CD4-positive, alpha-beta T cell (primary cell): ENCODE data around the gene GLMN. TPM values are rescaled to one million over a fixed set of nuclear protein-coding genes. Genes with fewer than 3 reads are reported as not detected.
A peak's percentile ranks its signal among the peaks of the same experiment; 100 is the strongest.

Experiments
- ATAC-seq: fragments of 200-7000 bp; cut with Tn5 transposase; one replicate; pipeline ENCODE4 v1.10.0; 2022; ENCODE audit warnings: mild to moderate bottlenecking; ENCODE audit not compliant: poor library complexity
- CTCF ChIA-PET: fragments of 350-600 bp; sonication (Branson Sonifier 250); formaldehyde crosslinking; loops from one replicate; lab custom pipeline; 2021; ENCODE audit warnings: antibody characterized with exemption, inconsistent platforms; lab: Charles Lee
- POLR2A ChIA-PET: fragments of 350-600 bp; sonication (Branson Sonifier 250); formaldehyde crosslinking; loops from one replicate; lab custom pipeline; 2021; ENCODE audit warnings: antibody characterized with exemption, inconsistent platforms; lab: Charles Lee
- DNase-seq, 14 experiments: peaks; one replicate each; pipeline ENCODE4 v3.0.0-alpha.2; 2013 to 2020; ENCODE audit warnings: mixed read lengths in 2 of 14
- H3K27ac ChIP-seq, 2 donors: one replicate each; pipeline versions ENCODE4 v1.5.1 to v1.7.0; 2013; ENCODE audit warnings: low read length in 2 of 2, low read depth in 1 of 2, mild to moderate bottlenecking in 1 of 2
- H3K27me3 ChIP-seq, 2 experiments: 1 replicate in 1 of 2; 2 replicates in 1 of 2; pipeline versions ENCODE4 v1.6.1 to v1.7.0; 2013; ENCODE audit warnings: low read length in 2 of 2, control low read depth in 1 of 2, mild to moderate bottlenecking in 1 of 2, moderate library complexity in 1 of 2; ENCODE audit not compliant: insufficient read depth in 2 of 2, control insufficient read depth in 1 of 2
- H3K36me3 ChIP-seq: one replicate; pipeline ENCODE4 v1.6.1; 2013; ENCODE audit warnings: low read length, control low read depth; ENCODE audit not compliant: insufficient read depth
- H3K4me1 ChIP-seq: one replicate; pipeline ENCODE4 v1.6.1; 2013; ENCODE audit warnings: low read length, control low read depth; ENCODE audit not compliant: insufficient read depth
- H3K4me3 ChIP-seq: one replicate; pipeline ENCODE4 v1.5.1; 2013; ENCODE audit warnings: mild to moderate bottlenecking, low read length, moderate library complexity
- H3K9me3 ChIP-seq, 2 experiments: 1 replicate in 1 of 2; 2 replicates in 1 of 2; pipeline versions ENCODE4 v1.6.1 to v1.7.0; 2013; ENCODE audit warnings: low read length in 2 of 2, mild to moderate bottlenecking in 2 of 2, control low read depth in 1 of 2, moderate library complexity in 1 of 2; ENCODE audit not compliant: control insufficient read depth in 1 of 2, insufficient read depth in 1 of 2
- H3K27ac Mint-ChIP-seq: one replicate; pipeline ENCODE4 v1.8.0; 2020; ENCODE audit warnings: mixed read lengths
- H3K27me3 Mint-ChIP-seq: one replicate; pipeline ENCODE4 v1.8.0; 2021; ENCODE audit warnings: mixed read lengths
- H3K36me3 Mint-ChIP-seq: one replicate; pipeline ENCODE4 v1.8.0; 2021; ENCODE audit warnings: low read depth, mixed read lengths
- H3K4me1 Mint-ChIP-seq: one replicate; pipeline ENCODE4 v1.8.0; 2021; ENCODE audit warnings: low read depth, mixed read lengths
- H3K4me3 Mint-ChIP-seq: one replicate; pipeline ENCODE4 v1.8.0; 2020; ENCODE audit warnings: mild to moderate bottlenecking, mixed read lengths
- H3K9me3 Mint-ChIP-seq: one replicate; pipeline ENCODE4 v1.8.0; 2020; ENCODE audit warnings: mixed read lengths
- intact Hi-C, 2 experiments: fragments of 100-400 bp; cut with DNase I in 1 of 2; cut with micrococcal nuclease in 1 of 2; formaldehyde crosslinking; loops; one replicate each; pipeline versions ENCODE4 v1.15.1 to v1.9.0; 2023 to 2025; cut with DNase I, micrococcal nuclease
- total RNA-seq, 174 experiments: library from RNA in 2 of 174; stranded (reverse) in 2 of 174; gene quantifications; one replicate each; pipeline ENCODE4 v1.2.3 and lab custom pipeline; 2021 to 2026
- TF ChIP-seq, protein P1 (sequence below): fragments of 200-600 bp; IDR thresholded peaks from one replicate; pipeline ENCODE4 v1.8.0; 2022; ENCODE audit warnings: antibody characterized with exemption, mild to moderate bottlenecking

Gene GLMN
- total RNA-seq, 2 experiments from 2014 or later = 7.7 to 11.7 TPM

DNA sequence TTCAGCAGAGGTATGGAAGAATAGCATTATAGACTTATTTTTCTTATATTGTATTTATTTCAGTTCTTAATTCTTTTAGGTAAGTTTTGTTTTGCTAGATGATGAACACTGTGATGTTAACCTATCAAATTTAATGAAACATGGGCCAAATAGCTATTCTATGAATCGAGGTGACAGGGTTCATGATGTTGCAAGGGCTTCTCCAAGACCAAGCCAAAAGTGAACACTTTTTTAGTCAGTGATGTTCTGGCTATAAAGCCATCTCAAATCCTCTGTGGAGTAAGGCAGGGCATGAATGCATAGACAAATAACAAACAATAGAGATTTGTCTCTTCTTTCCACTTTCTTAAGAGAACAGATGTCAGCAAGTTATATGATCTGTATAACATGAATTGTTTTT lies 54.4 kb downstream of the GLMN start:
- H3K9me3 ChIP-seq = no peaks in the 10 kb centered on the region
- ATAC-seq (no peak), DNase-seq (no peak)
- ChIA-PET CTCF (no interaction called here), POLR2A (no interaction called here)
- peaks cover 21% of the 10 kb centered on the region for H3K36me3 Mint-ChIP-seq
- no peaks in the 10 kb centered on the region for H3K27me3 Mint-ChIP-seq
- no peak overlapping the region for H3K4me3 ChIP-seq
- peak overlapping the region; percentile 18 for H3K27ac Mint-ChIP-seq
- TF ChIP-seq, protein P1, sequence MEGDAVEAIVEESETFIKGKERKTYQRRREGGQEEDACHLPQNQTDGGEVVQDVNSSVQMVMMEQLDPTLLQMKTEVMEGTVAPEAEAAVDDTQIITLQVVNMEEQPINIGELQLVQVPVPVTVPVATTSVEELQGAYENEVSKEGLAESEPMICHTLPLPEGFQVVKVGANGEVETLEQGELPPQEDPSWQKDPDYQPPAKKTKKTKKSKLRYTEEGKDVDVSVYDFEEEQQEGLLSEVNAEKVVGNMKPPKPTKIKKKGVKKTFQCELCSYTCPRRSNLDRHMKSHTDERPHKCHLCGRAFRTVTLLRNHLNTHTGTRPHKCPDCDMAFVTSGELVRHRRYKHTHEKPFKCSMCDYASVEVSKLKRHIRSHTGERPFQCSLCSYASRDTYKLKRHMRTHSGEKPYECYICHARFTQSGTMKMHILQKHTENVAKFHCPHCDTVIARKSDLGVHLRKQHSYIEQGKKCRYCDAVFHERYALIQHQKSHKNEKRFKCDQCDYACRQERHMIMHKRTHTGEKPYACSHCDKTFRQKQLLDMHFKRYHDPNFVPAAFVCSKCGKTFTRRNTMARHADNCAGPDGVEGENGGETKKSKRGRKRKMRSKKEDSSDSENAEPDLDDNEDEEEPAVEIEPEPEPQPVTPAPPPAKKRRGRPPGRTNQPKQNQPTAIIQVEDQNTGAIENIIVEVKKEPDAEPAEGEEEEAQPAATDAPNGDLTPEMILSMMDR = no peak
- intact Hi-C loops = no loop called here
- no peaks in the 10 kb centered on the region for H3K4me1 Mint-ChIP-seq
- H3K4me3 Mint-ChIP-seq = no peak overlapping the region
- no peaks in the 10 kb centered on the region for H3K4me1 ChIP-seq
- no peaks in the 10 kb centered on the region for H3K27me3 ChIP-seq
- peaks cover 12% of the 10 kb centered on the region for H3K36me3 ChIP-seq
- no peaks in the 10 kb centered on the region for H3K9me3 Mint-ChIP-seq
- no peak overlapping the region for H3K27ac ChIP-seq

DNA sequence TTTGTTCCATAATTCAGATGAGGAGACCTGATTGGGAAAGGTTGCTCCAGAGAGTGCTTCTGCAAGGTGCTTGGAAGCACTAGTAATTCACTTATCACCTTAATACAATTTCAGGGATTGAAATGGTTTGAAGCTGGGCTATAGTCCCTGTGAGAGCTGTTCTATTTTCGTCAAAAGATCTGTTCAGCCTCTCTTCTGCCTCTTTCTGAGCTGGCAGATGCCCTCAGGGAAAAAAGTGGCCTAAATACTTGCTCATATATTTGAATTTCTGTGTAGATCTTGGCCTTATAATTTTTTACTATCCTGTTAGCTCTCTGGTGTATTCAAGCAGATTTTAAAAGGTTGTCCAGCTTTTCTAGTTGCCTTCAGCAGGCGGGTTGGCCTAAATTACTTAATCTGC lies 58.8 kb downstream of the GLMN start:
- no peaks in the 10 kb centered on the region for H3K36me3 Mint-ChIP-seq
- H3K9me3 Mint-ChIP-seq = no peaks in the 10 kb centered on the region
- Histone ChIP-seq H3K27ac (no peak overlapping the region), H3K36me3 (no peaks in the 10 kb centered on the region), H3K4me1 (no peaks in the 10 kb centered on the region), H3K27me3 (no peaks in the 10 kb centered on the region), H3K9me3 (no peaks in the 10 kb centered on the region), H3K4me3 (no peak overlapping the region)
- peaks cover 10% of the 10 kb centered on the region for H3K27me3 Mint-ChIP-seq
- H3K4me3 Mint-ChIP-seq = no peak overlapping the region
- intact Hi-C loops = no loop called here
- TF ChIP-seq, protein P1 = no peak
- DNase-seq (no peak), ATAC-seq (no peak)
- CTCF ChIA-PET = no interaction called here
- H3K27ac Mint-ChIP-seq = no peak overlapping the region
- POLR2A ChIA-PET = no interaction called here
- no peaks in the 10 kb centered on the region for H3K4me1 Mint-ChIP-seq

DNA sequence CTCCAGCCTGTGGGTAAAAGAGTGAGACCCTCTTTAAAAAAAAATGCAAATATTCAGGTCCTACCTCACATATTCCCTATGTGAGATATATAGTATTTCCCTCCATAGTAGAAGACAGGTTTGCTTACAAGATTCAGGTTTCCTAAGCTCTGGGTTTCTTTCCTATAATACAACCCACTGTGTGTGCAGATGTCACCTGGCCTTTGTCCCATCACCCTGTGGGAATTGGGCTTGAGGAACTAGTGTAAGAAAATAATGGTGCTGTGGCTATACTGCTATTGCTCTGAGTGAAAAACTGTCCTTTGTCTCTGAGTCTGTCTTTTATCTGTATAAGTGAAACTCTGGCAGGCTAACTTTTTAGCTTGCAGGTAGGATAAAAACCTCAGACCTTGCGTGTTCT lies 68.1 kb downstream of the GLMN start:
- intact Hi-C loops = no loop called here
- H3K27ac ChIP-seq = no peak overlapping the region
- H3K36me3 ChIP-seq = no peaks in the 10 kb centered on the region
- POLR2A ChIA-PET = no interaction called here
- Mint-ChIP-seq H3K4me1 (no peaks in the 10 kb centered on the region), H3K9me3 (no peaks in the 10 kb centered on the region), H3K36me3 (no peaks in the 10 kb centered on the region), H3K27me3 (no peaks in the 10 kb centered on the region), H3K27ac (no peak overlapping the region), H3K4me3 (no peak overlapping the region)
- TF ChIP-seq, protein P1 = no peak
- no peak overlapping the region for H3K4me3 ChIP-seq
- H3K4me1 ChIP-seq = no peaks in the 10 kb centered on the region
- DNase-seq = no peak
- H3K27me3 ChIP-seq = no peaks in the 10 kb centered on the region
- CTCF ChIA-PET = no interaction called here
- H3K9me3 ChIP-seq = no peaks in the 10 kb centered on the region
- ATAC-seq = no peak
